Measurements from ENCODE around the gene EDDM3A. TPM values are rescaled to one million over a fixed set of nuclear protein-coding genes. Genes with fewer than 3 reads are reported as not detected.

EDDM3A gene
- total RNA-seq, 4 donors from 2014 or later: not detected

- intact Hi-C loops (cut with DNase I): no loop called here
- no peak for DNase-seq
- no peaks in the 10 kb centered on the region for H3K9me3 ChIP-seq
- H3K4me1 ChIP-seq: no peaks in the 10 kb centered on the region
- 74 to 75% methylated on average over 7 of the region's 7 CpGs for WGBS, 2 donors
- no peak overlapping the region for H3K4me3 ChIP-seq (replicated peaks in 1 of 3)
- H3K27me3 ChIP-seq: no peaks in the 10 kb centered on the region
- no peak overlapping the region for H3K27ac ChIP-seq
- no peak for TF ChIP-seq POLR2A (IDR thresholded peaks at IDR 0.05)
- no peak for TF ChIP-seq CTCF (IDR thresholded peaks at IDR 0.05)
- no peaks in the 10 kb centered on the region for H3K36me3 ChIP-seq
Observed at GRCh38 chr14:20791187-20791586, 45.5 kb downstream of the EDDM3A start.

- Histone ChIP-seq H3K36me3 (no peaks in the 10 kb centered on the region), H3K4me3 (replicated peaks in 1 of 3) (no peak overlapping the region), H3K27me3 (no peaks in the 10 kb centered on the region), H3K27ac (no peak overlapping the region), H3K4me1 (no peaks in the 10 kb centered on the region), H3K9me3 (no peaks in the 10 kb centered on the region)
- WGBS, 2 donors: 72 to 76% methylated on average over 2 of the region's 2 CpGs
- no peak for DNase-seq
- no peak for TF ChIP-seq POLR2A (IDR thresholded peaks at IDR 0.05)
- TF ChIP-seq CTCF (IDR thresholded peaks at IDR 0.05): no peak
- intact Hi-C loops (cut with DNase I): no loop called here
Observed at GRCh38 chr14:20791597-20791996, 45.9 kb downstream of the EDDM3A start.

- Histone ChIP-seq H3K27me3 (no peaks in the 10 kb centered on the region), H3K4me3 (replicated peaks in 1 of 3) (no peak overlapping the region), H3K9me3 (no peaks in the 10 kb centered on the region), H3K36me3 (no peaks in the 10 kb centered on the region), H3K27ac (no peak overlapping the region), H3K4me1 (no peaks in the 10 kb centered on the region)
- 89 to 91% methylated on average over 4 of the region's 4 CpGs for WGBS, 2 donors
- TF ChIP-seq CTCF (IDR thresholded peaks at IDR 0.05) (no peak), POLR2A (IDR thresholded peaks at IDR 0.05) (no peak)
- no peak for DNase-seq
- intact Hi-C loops (cut with DNase I): no loop called here
Observed at GRCh38 chr14:20792556-20792955, 46.9 kb downstream of the EDDM3A start.

- DNase-seq: no peak
- Histone ChIP-seq H3K9me3 (no peaks in the 10 kb centered on the region), H3K4me3 (replicated peaks in 1 of 3) (no peak overlapping the region), H3K4me1 (no peaks in the 10 kb centered on the region), H3K36me3 (no peaks in the 10 kb centered on the region), H3K27me3 (no peaks in the 10 kb centered on the region), H3K27ac (no peak overlapping the region)
- WGBS, 2 donors: 81 to 82% methylated on average over 7 of the region's 7 CpGs
- TF ChIP-seq POLR2A (IDR thresholded peaks at IDR 0.05) (no peak), CTCF (IDR thresholded peaks at IDR 0.05) (no peak)
- intact Hi-C loops (cut with DNase I): no loop called here
Observed at GRCh38 chr14:20794644-20795369, 49.1 kb downstream of the EDDM3A start.

GRCh38 chr14:20797164-20797563 is 51.5 kb downstream of the EDDM3A start:
- no peak for DNase-seq
- 85 to 91% methylated on average over 1 of the region's 1 CpG for WGBS, 2 donors
- TF ChIP-seq CTCF (IDR thresholded peaks at IDR 0.05) (no peak), POLR2A (IDR thresholded peaks at IDR 0.05) (no peak)

More at GRCh38 chr14:20797164-20797563, 51.5 kb downstream of the EDDM3A start:
- Histone ChIP-seq H3K9me3 (no peaks in the 10 kb centered on the region), H3K27me3 (no peaks in the 10 kb centered on the region), H3K4me3 (replicated peaks in 1 of 3) (no peak overlapping the region), H3K27ac (no peak overlapping the region), H3K36me3 (no peaks in the 10 kb centered on the region), H3K4me1 (no peaks in the 10 kb centered on the region)
- intact Hi-C loops (cut with DNase I): no loop called here

Other genes with a start within 250 kb of the EDDM3A start
- gene RNASE10, start 240.3 kb upstream of the EDDM3A start, total RNA-seq: not detected
- gene RNASE9, start 184.8 kb upstream of the EDDM3A start, total RNA-seq: not detected
- gene RNASE11, start 157.9 kb upstream of the EDDM3A start, total RNA-seq: not detected
- gene RNASE12, start 154.5 kb upstream of the EDDM3A start, total RNA-seq: not detected
- gene OR6S1, start 104.2 kb upstream of the EDDM3A start, total RNA-seq: not detected
- gene RNASE4, start 61.3 kb upstream of the EDDM3A start, total RNA-seq: 10 to 100 TPM; 15.5 to 58.9 (median 45.8) TPM
- gene ANG, start 57.1 kb upstream of the EDDM3A start, total RNA-seq: 10 to 100 TPM in 1 of 4 donors, 1 to 10 TPM in 3; 2.8 to 17.6 (median 5.8) TPM
- gene EDDM3B, start 22.5 kb downstream of the EDDM3A start, total RNA-seq: not detected
- 10 to 100 TPM in 1 of 4 donors, 1 to 10 TPM in 3; 1.8 to 13.2 (median 6.2) TPM for gene RNASE6, start 35.4 kb downstream of the EDDM3A start, total RNA-seq
- 100 to 1,000 TPM in 2 of 4 donors, 10 to 100 TPM in 2; 69.0 to 208 (median 133) TPM for gene RNASE1, start 57.0 kb downstream of the EDDM3A start, total RNA-seq
- gene RNASE3, start 145.5 kb downstream of the EDDM3A start, total RNA-seq: not detected
- not detected for gene RNASE2, start 209.6 kb downstream of the EDDM3A start, total RNA-seq
- gene METTL17, start 244.1 kb downstream of the EDDM3A start, total RNA-seq: 100 to 1,000 TPM in 2 of 4 donors, 10 to 100 TPM in 2; 82.8 to 164 (median 114) TPM